ENCODE measurements around the gene ZFP36L1. TPM values are rescaled to one million over a fixed set of nuclear protein-coding genes. Genes with fewer than 3 reads are reported as not detected.

The ZFP36L1 gene
- total RNA-seq, 1 experiment from 2014 or later = 94.8 TPM

DNA sequence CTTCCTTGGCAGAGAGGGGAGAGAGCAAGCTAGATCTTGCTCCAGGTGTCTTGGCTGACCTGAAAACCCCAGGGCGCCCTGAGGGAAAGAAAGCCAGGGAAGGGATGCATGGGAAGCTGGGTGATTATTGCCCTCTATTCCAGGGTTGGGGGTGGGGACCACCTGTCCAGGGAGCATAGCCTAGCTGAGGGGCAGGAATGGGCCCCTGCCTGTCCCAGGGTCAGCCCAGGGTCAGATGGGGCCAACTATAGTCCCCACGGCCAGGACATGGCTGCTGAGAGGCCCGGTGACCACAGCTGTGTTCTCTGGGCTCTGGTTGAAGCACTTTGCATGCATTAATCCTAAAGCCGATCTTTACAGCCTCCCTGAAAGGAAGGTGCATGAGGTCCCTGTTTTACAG, 30.1 kb upstream of the ZFP36L1 start:
- ChIA-PET CTCF (interaction anchor here (0.6 kb wide), 1 partner anchor 106 kb away, joined by 9 read pairs; no protein-coding TSS in a partner anchor), POLR2A (no interaction called here)
- Mint-ChIP-seq H3K27ac (ENCODE audit: unreplicated experiment) (no peak overlapping the region), H3K4me3 (ENCODE audit: unreplicated experiment) (no peak overlapping the region), H3K4me1 (ENCODE audit: low read depth, unreplicated experiment) (no peaks in the 10 kb centered on the region), H3K36me3 (ENCODE audit: insufficient read depth, unreplicated experiment) (no peaks in the 10 kb centered on the region), H3K9me3 (ENCODE audit: unreplicated experiment) (no peaks in the 10 kb centered on the region), H3K27me3 (ENCODE audit: insufficient read depth, unreplicated experiment) (no peaks in the 10 kb centered on the region)
- no peak for TF ChIP-seq CTCF (IDR thresholded peaks at IDR 0.05; ENCODE audit: insufficient read depth in 1 of 2, low read depth in 1 of 2, low read length in 1 of 2, severe bottlenecking in 1 of 2, unreplicated experiment in 1 of 2)
- intact Hi-C loops (cut with micrococcal nuclease; ENCODE audit: unreplicated experiment) = no loop called here
- no TSS peak for BruUV-seq (replicated peaks)
- no peaks in the 10 kb centered on the region for H3K36me3 ChIP-seq (ENCODE audit: control insufficient read depth, insufficient read depth, low read length)
- H3K4me1 ChIP-seq = peaks cover 10% of the 10 kb centered on the region
- no peaks in the 10 kb centered on the region for H3K27me3 ChIP-seq (replicated peaks; ENCODE audit: control insufficient read depth, insufficient read depth, low read length)
- H3K4me3 ChIP-seq (ENCODE audit: low read depth, low read length) = no peak overlapping the region
- no peaks in the 10 kb centered on the region for H3K9me3 ChIP-seq
- no peak for DNase-seq

GRCh38 chr14:68822132-68822651, 29.3 kb upstream of the ZFP36L1 start:
- Histone ChIP-seq H3K4me3 (ENCODE audit: low read depth, low read length) (no peak overlapping the region), H3K9me3 (no peaks in the 10 kb centered on the region), H3K27me3 (replicated peaks; ENCODE audit: control insufficient read depth, insufficient read depth, low read length) (no peaks in the 10 kb centered on the region), H3K36me3 (ENCODE audit: control insufficient read depth, insufficient read depth, low read length) (no peaks in the 10 kb centered on the region), H3K4me1 (peaks cover 10% of the 10 kb centered on the region)
- no TSS peak for BruUV-seq (replicated peaks)
- no peak for TF ChIP-seq CTCF (IDR thresholded peaks at IDR 0.05; ENCODE audit: insufficient read depth in 1 of 2, low read depth in 1 of 2, low read length in 1 of 2, severe bottlenecking in 1 of 2, unreplicated experiment in 1 of 2)
- DNase-seq = no peak
- CTCF ChIA-PET = no interaction called here
- POLR2A ChIA-PET = no interaction called here
- no peak overlapping the region for H3K27ac Mint-ChIP-seq (ENCODE audit: unreplicated experiment)
- H3K27me3 Mint-ChIP-seq (ENCODE audit: insufficient read depth, unreplicated experiment) = no peaks in the 10 kb centered on the region
- intact Hi-C loops (cut with micrococcal nuclease; ENCODE audit: unreplicated experiment) = no loop called here
- H3K9me3 Mint-ChIP-seq (ENCODE audit: unreplicated experiment) = no peaks in the 10 kb centered on the region
- H3K36me3 Mint-ChIP-seq (ENCODE audit: insufficient read depth, unreplicated experiment) = no peaks in the 10 kb centered on the region
- no peaks in the 10 kb centered on the region for H3K4me1 Mint-ChIP-seq (ENCODE audit: low read depth, unreplicated experiment)
- H3K4me3 Mint-ChIP-seq (ENCODE audit: unreplicated experiment) = no peak overlapping the region

GRCh38 chr14:68820999-68821683, 28.3 kb upstream of the ZFP36L1 start:
- Histone ChIP-seq H3K9me3 (no peaks in the 10 kb centered on the region), H3K4me3 (ENCODE audit: low read depth, low read length) (no peak overlapping the region), H3K36me3 (ENCODE audit: control insufficient read depth, insufficient read depth, low read length) (no peaks in the 10 kb centered on the region), H3K27me3 (replicated peaks; ENCODE audit: control insufficient read depth, insufficient read depth, low read length) (no peaks in the 10 kb centered on the region), H3K4me1 (peaks cover 14% of the 10 kb centered on the region)
- no peak for DNase-seq
- Mint-ChIP-seq H3K27me3 (ENCODE audit: insufficient read depth, unreplicated experiment) (no peaks in the 10 kb centered on the region), H3K9me3 (ENCODE audit: unreplicated experiment) (no peaks in the 10 kb centered on the region), H3K4me1 (ENCODE audit: low read depth, unreplicated experiment) (no peaks in the 10 kb centered on the region), H3K4me3 (ENCODE audit: unreplicated experiment) (no peak overlapping the region), H3K27ac (ENCODE audit: unreplicated experiment) (no peak overlapping the region), H3K36me3 (ENCODE audit: insufficient read depth, unreplicated experiment) (peaks cover 5% of the 10 kb centered on the region)
- no peak for TF ChIP-seq CTCF (IDR thresholded peaks at IDR 0.05; ENCODE audit: insufficient read depth in 1 of 2, low read depth in 1 of 2, low read length in 1 of 2, severe bottlenecking in 1 of 2, unreplicated experiment in 1 of 2)
- BruUV-seq (replicated peaks) = no TSS peak
- POLR2A ChIA-PET = interaction anchor here (0.6 kb wide), 1 partner anchor 189 kb away, joined by 3 read pairs; no protein-coding TSS in a partner anchor
- intact Hi-C loops (cut with micrococcal nuclease; ENCODE audit: unreplicated experiment) = no loop called here
- CTCF ChIA-PET = no interaction called here

All from Caco-2 (cell line).